G401.6 (cell line): ENCODE results near the gene ATP10D.
"Not testable (repeated sequence)": the region's sequence is repeated elsewhere in the genome, so short reads cannot be mapped to it uniquely, and the experiment has no call there.

Experiments
- FAIRE-seq: peaks from 2 replicates; lab custom pipeline; 2012; peaks lifted over from hg19 to GRCh38; lab: Jason Lieb, UNC

The ATP10D gene

GRCh38 chr4:47488706-47489105 is 3.6 kb downstream of the ATP10D start:
- no peak for FAIRE-seq

GRCh38 chr4:47490550-47490949 is 5.5 kb downstream of the ATP10D start:
- no peak for FAIRE-seq

DNA sequence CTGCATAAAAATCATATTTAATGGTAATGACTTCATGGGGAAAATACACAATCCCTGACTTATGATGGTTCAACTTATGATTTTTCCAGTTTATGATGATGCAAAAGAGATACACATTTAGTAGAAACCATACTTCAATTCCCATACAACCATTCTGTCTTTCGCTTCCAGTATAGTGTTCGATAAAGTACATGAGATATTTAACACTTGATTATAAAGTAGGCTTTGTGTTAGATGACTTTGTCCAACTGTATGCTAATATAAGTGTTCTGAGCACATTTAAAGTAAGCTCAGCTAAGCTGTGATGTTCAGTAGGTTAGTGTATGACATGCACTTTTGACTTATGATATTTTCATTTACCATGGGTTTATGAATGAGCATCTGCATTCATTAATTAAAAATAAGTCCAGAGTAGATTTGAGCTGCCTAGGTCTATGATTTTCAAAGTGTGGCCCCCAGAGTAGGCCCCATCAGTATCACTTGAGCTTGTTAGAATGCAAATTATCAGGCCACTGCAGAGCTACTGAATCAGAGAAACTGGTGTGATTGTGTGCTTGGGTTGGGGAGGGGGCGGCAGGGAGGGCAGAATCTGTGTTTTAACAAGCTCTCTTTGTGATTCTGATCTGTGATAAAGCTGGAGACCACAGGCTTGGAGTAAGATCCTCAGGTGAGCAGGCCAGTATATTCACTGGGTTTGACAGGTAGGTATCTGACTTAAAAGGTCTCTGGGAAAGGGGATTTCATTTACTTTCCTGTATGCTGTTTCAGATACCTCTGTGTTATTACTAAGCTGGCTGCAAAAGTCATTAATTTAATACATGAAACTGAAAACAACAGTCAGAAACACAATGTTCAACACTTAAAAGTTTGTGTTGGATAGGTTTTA is 8.4 kb downstream of the ATP10D start:
- FAIRE-seq, result no peak

- FAIRE-seq, result no peak
Measured at GRCh38 chr4:47494124-47494430, 9.0 kb downstream of the ATP10D start.

DNA sequence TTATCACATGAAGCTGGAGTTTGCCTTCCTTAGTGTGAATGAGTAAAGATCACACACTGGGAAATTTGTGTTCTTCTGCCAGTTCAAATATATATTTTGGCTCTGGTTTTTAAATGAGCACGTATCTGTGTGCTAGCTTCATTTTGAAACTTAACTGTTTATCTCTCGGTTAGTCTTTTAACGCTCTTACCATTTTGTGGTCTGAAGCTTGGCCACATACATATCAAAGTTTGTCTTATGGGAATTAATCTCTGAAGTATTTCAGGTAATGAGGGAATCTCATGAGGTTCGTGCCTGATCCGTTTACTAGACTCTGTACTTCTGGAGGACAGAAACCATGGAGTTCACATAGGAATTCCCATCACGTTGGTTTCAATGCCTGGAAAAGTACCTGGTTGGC is 13.8 kb downstream of the ATP10D start:
- FAIRE-seq, result no peak

- no peak for FAIRE-seq
Measured at GRCh38 chr4:47499700-47500099, 14.6 kb downstream of the ATP10D start.

- no peak for FAIRE-seq
Measured at GRCh38 chr4:47500776-47501175, 15.7 kb downstream of the ATP10D start.

- no peak for FAIRE-seq
Measured at GRCh38 chr4:47505147-47505546, 20.1 kb downstream of the ATP10D start.

DNA sequence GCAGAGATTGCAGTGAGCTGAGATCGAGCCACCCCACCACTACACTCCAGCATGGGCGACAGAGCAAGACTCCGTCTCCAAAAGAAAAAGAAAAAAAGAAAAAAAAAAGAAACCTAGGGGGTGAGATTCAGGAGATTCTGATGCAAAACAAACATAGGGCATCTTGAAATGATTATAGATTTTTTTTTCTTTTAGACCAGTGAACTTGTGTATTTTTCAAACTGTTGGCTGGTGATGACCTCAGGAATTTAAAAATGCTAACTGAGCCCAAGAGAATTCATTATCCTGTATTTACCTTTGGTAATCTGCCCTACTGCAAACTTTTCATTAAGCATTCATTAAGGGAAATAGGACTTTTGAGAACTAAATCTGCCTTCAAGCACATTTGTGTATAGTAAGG is 20.6 kb downstream of the ATP10D start:
- no peak for FAIRE-seq

GRCh38 chr4:47510506-47511143 is 25.6 kb downstream of the ATP10D start:
- no peak for FAIRE-seq

DNA sequence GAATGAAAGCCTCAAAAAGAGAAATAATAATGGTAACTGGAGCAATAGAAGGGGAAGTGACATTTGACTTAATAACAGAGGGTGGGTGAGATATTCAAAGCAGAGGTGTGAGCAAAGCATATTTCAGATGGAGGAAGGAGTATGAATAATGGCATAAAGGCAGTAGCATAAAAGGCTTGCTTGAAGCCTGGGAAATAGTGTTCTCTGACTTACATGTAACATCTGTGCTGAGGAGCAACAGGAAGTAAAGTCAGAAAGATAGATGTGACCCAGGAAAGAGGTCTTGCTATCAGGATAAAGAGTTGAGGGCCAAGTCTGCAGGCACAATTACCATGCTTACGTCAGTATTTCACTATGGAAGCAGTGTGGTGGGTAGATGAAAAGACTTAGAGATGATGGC is 28.4 kb downstream of the ATP10D start:
- no peak for FAIRE-seq

DNA sequence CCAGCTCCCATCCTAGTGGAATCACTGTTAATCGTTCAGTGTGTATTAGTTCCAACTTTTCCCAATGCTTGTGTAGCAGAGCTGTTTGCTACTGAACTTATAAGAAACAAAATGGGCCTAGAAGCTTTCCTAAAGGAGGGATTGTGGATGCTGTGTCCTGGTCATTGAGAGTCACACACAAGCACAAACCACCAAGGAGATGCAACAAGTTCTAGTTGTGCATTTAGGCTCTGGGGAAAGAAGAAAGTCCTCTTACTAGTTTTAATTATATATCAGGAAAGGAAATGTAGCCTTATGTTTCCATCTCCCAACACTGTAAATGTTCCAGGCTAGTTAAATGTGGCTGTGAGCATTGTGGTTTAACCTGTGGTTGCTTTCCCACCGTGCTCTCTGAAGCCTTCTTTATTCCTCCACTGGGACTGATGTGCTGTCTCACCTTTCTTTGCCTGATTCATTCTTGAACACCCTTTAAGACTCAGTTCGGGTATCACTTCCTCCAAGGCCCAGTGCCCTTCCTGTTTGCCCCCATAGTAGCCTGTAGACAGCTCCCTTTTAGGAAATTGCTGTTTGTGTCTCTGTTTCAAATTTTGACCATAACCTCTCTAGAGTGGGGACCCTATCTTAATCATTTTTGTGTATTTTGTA is 34.3 kb downstream of the ATP10D start:
- no peak for FAIRE-seq

DNA sequence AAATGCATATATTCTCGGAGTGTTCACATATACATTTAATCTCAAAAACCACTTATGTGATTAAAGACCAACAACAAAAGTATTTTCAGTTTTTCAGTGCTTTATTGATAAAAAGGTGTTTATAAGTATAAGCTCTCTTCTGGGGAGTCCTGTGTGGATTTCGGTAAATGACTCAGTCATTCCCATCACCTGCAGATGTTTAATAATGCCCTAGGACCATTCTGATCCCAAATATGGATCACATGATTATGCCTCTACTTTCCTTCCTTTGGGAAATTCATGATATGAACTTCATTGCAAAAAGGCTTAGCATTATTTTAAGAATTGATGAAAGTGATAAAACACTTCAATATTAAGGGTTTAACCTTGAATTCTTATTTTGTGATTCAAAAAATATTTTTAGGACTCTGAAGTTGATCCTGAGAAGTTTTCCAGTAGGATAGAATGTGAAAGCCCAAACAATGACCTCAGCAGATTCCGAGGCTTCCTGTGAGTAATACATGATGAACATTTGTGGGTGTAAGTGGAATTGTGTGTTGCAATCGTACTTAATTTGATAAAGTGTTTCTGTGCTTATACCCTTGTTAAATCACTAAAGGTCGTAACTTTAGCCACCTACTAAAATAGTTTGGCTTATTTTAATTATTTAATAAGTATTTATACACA is 40.2 kb downstream of the ATP10D start:
- no peak for FAIRE-seq

- no peak for FAIRE-seq
Measured at GRCh38 chr4:47526281-47526680, 41.2 kb downstream of the ATP10D start.

GRCh38 chr4:47528646-47529045 is 43.6 kb downstream of the ATP10D start:
- FAIRE-seq, result not testable (repeated sequence)

GRCh38 chr4:47530801-47531200 is 45.7 kb downstream of the ATP10D start:
- FAIRE-seq, result no peak

GRCh38 chr4:47531241-47531953 is 46.3 kb downstream of the ATP10D start:
- no peak for FAIRE-seq

- FAIRE-seq, result no peak
Measured at GRCh38 chr4:47531954-47532321, 46.9 kb downstream of the ATP10D start.

GRCh38 chr4:47532658-47533057 is 47.6 kb downstream of the ATP10D start:
- no peak for FAIRE-seq

DNA sequence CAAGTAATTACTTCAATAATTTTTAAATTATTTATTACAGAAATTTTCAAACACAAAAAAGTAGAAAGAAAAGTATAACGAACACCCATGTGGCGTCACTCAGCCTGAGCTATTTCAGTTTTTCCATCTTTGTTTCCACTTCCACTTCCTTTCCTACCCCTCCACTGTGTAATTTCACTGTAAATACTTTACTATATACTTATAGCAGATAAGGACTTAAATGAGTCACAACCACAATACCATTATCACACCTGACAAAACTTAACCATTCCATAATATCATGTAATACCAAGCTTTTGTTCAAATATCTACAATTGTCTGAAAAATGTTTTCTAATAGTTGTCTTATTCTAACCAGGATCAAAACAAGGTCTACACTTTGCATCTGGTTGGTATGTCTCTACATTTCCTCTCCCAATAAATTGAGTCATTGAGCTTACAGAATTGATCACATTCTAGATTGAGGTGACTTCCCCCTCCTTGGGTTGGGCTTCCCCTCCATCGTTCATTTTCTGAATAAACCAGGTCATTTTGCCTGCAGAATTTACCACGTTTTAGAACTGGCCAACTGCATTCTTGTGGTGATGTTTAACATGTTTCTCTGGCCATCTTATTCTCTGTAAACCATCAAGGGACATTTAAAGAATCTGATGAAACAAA is 48.7 kb downstream of the ATP10D start:
- FAIRE-seq, result no peak

GRCh38 chr4:47534772-47535171 is 49.7 kb downstream of the ATP10D start:
- FAIRE-seq, result no peak
